K562 (cell line): ENCODE data around the gene RAMACL. TPM values are rescaled to one million over a fixed set of nuclear protein-coding genes. Genes with fewer than 3 reads are reported as not detected.

Experiments used
- ATAC-seq: fragments of 200-7000 bp; cut with Tn5 transposase; 3 replicates; pipeline ENCODE4 v1.9.1; 2020; ENCODE audit warnings: moderate library complexity
- BruUV-seq: library from RNA; stranded (reverse); fragments of 400-500 nt; replicated peaks from 2 replicates; lab custom pipeline; 2021; lab: Mats Ljungman, UMichigan
- CTCF ChIA-PET: fragments of 300-600 bp; formaldehyde crosslinking; extraction: SDS; loops from one replicate; lab custom pipeline; 2021; ENCODE audit warnings: low intra/inter-chr PET ratio; lab: Yijun Ruan, JAX
- POLR2A ChIA-PET: fragments of 300-600, 350-650 bp; sonication (Branson Sonifier 250); formaldehyde crosslinking; extraction: SDS; loops from one replicate; lab custom pipeline; 2021; ENCODE audit warnings: antibody characterized with exemption, inconsistent platforms; lab: Yijun Ruan, JAX
- DNase-seq, 4 experiments: peaks; one replicate each; pipeline versions ENCODE4 v3.0.0 to v3.0.0-alpha.2; 2011 to 2018; ENCODE audit warnings: low spot score in 3 of 4, mixed read lengths in 3 of 4; ENCODE audit errors: extremely low read depth in 1 of 4
- FAIRE-seq: peaks from 2 replicates; lab custom pipeline; 2011; peaks lifted over from hg19 to GRCh38; lab: Jason Lieb, UNC
- H2AFZ ChIP-seq: 2 replicates; pipeline ENCODE4 v1.6.0; 2011; ENCODE audit warnings: low read depth, low read length, control low read depth, inconsistent platforms
- H3K27ac ChIP-seq: fragments of 200-600 bp; 3 replicates; pipeline ENCODE4 v1.8.0; 2011; ENCODE audit warnings: low read depth, mild to moderate bottlenecking, control low read depth, inconsistent platforms, low read length, moderate library complexity, mixed read lengths; ENCODE audit errors: extremely low read depth
- H3K27me3 ChIP-seq, 2 experiments: fragments of 300-600 bp in 1 of 2; 2 replicates in 1 of 2; 3 replicates in 1 of 2; pipeline versions ENCODE4 v1.6.0 to v1.8.0; 2011; ENCODE audit warnings: inconsistent platforms in 2 of 2, low read length in 2 of 2, mild to moderate bottlenecking in 1 of 2, mixed read lengths in 1 of 2, moderate library complexity in 1 of 2; ENCODE audit not compliant: control insufficient read depth in 2 of 2, insufficient read depth in 2 of 2
- H3K36me3 ChIP-seq: fragments of 300-600 bp; 3 replicates; pipeline ENCODE4 v1.8.0; 2011; ENCODE audit warnings: mild to moderate bottlenecking, low read length, inconsistent platforms; ENCODE audit not compliant: control insufficient read depth, insufficient read depth
- H3K4me1 ChIP-seq, 2 experiments: fragments of 200-600 bp in 1 of 2; replicated peaks in 1 of 2; 2 replicates in 1 of 2; 3 replicates in 1 of 2; pipeline versions ENCODE4 v1.5.1 to v1.8.0; 2011; ENCODE audit warnings: inconsistent platforms in 2 of 2, low read length in 2 of 2, mild to moderate bottlenecking in 1 of 2, mixed read lengths in 1 of 2, moderate library complexity in 1 of 2; ENCODE audit not compliant: control insufficient read depth in 2 of 2, insufficient read depth in 2 of 2
- H3K4me2 ChIP-seq: 2 replicates; pipeline ENCODE4 v1.6.1; 2011; ENCODE audit warnings: low read length, control low read depth, inconsistent platforms, mixed read lengths; ENCODE audit not compliant: insufficient read depth
- H3K4me3 ChIP-seq: fragments of 200-600 bp; sonication (generic), shearing (Covaris generic); 2 replicates; pipeline ENCODE4 v1.5.1; 2016; ENCODE audit warnings: control low read depth, inconsistent platforms
- H3K79me2 ChIP-seq: fragments of 200-600 bp; 3 replicates; pipeline ENCODE4 v1.8.0; 2011; ENCODE audit warnings: low read length, inconsistent platforms; ENCODE audit not compliant: control insufficient read depth, insufficient read depth
- H3K9ac ChIP-seq, 2 experiments: 2 replicates each; pipeline versions ENCODE4 v1.6.0 to v1.6.1; 2011; ENCODE audit warnings: low read depth in 2 of 2, low read length in 2 of 2, control low read depth in 1 of 2, inconsistent platforms in 1 of 2, mild to moderate bottlenecking in 1 of 2, mixed read lengths in 1 of 2; ENCODE audit not compliant: insufficient read depth in 1 of 2
- H3K9me1 ChIP-seq: one replicate; pipeline ENCODE4 v1.6.0; 2011; ENCODE audit warnings: inconsistent platforms, mild to moderate bottlenecking, low read length, moderate library complexity; ENCODE audit not compliant: control insufficient read depth, insufficient read depth
- H3K9me3 ChIP-seq: replicated peaks from 2 replicates; pipeline ENCODE4 v1.5.1; 2011; ENCODE audit warnings: low read depth, low read length, inconsistent platforms; ENCODE audit not compliant: control insufficient read depth, insufficient read depth
- H4K20me1 ChIP-seq: replicated peaks from 2 replicates; pipeline ENCODE4 v1.6.1; 2011; ENCODE audit warnings: low read length, inconsistent platforms, mixed read lengths; ENCODE audit not compliant: control insufficient read depth, insufficient read depth
- COPS2 ChIP-seq: fragments of 450-650 bp; conservative IDR thresholded peaks from 2 replicates; pipeline ENCODE4 v1.6.1; 2016; ENCODE audit warnings: mild to moderate bottlenecking, moderate library complexity
- GATAD2B ChIP-seq: fragments of 450-650 bp; IDR thresholded peaks from 2 replicates; pipeline ENCODE4 v1.6.1; 2017; ENCODE audit warnings: mild to moderate bottlenecking, borderline replicate concordance
- REST ChIP-seq, 2 experiments: fragments of 450-650 bp; formaldehyde crosslinking in 1 of 2; IDR thresholded peaks; 2 replicates each; pipeline versions ENCODE4 v1.4.0 to v1.6.1; 2014 to 2020; ENCODE audit warnings: mild to moderate bottlenecking in 2 of 2, borderline replicate concordance in 1 of 2, low read depth in 1 of 2
- STAT5A ChIP-seq: IDR thresholded peaks from 2 replicates; pipeline ENCODE4 v1.6.1; 2012; ENCODE audit warnings: low read length, inconsistent platforms, borderline replicate concordance
- TAF7 ChIP-seq: fragments of 450-650 bp; IDR thresholded peaks from 2 replicates; pipeline ENCODE4 v1.6.1; 2016; ENCODE audit warnings: missing genetic modification characterization, missing compliant biosample characterization
- WGBS: fragments of 100-300 bp; shearing (Covaris generic); methylation state at CpG from one replicate; pipeline ENCODE4 v1.1.6; 2016; ENCODE audit warnings: low coverage, mixed read lengths; ENCODE audit not compliant: insufficient coverage; ENCODE audit errors: missing lambda C conversion rate; 5-methylcytosine and 5-hydroxymethylcytosine counted together
- in situ Hi-C: fragments of 300-500 bp; cut with MboI; formaldehyde crosslinking; loops from 4 replicates; pipeline ENCODE4 v1.15.0; 2018; ENCODE audit warnings: inconsistent platforms, mixed read lengths
- intact Hi-C: fragments of 100-400 bp; cut with micrococcal nuclease; formaldehyde crosslinking; loops from 2 replicates; pipeline ENCODE4 v1.14.2; 2022
- polyA plus RNA-seq, 8 experiments: library from polyadenylated mRNA; depleted of rRNA in 4 of 8; stranded (reverse) in 5 of 8; unstranded in 3 of 8; fragments of >200 nt; fragmentation: Nextera tagmentation in 2 of 8; fragmentation: Illumina TruSeq in 1 of 8; extraction: Ambion mirVana in 2 of 8; extraction: Trizol in 1 of 8; gene quantifications; 2 replicates each; pipeline versions ENCODE4 v1.2.1 to v1.2.3, GENCODE V29; 2011 to 2014; ENCODE audit warnings: inconsistent platforms in 1 of 8, missing spikeins in 1 of 8
- total RNA-seq, 7 experiments: library from RNA; depleted of rRNA in 6 of 7; stranded (reverse); fragments of >200 nt in 6 of 7; fragmentation: Illumina TruSeq in 2 of 7; extraction: Trizol in 2 of 7; gene quantifications; 2 replicates each; pipeline versions ENCODE4 v1.2.1 to v1.2.3, GENCODE V29; 2011 to 2021; ENCODE audit warnings: low replicate concordance in 1 of 7

RAMACL gene
- total and polyA plus RNA-seq, 9 of the 15 experiments (the other 6 are each of a cell fraction or from before 2014, with no cell fraction given): 0.11 to 1.7 (median 0.41) TPM; not detected in 1

GRCh38 chr6:166555086-166555485, 31.4 kb downstream of the RAMACL start:
- intact Hi-C loops: no loop called here
- no peak for TF ChIP-seq TAF7
- no peak for TF ChIP-seq STAT5A
- no peak for TF ChIP-seq REST (IDR thresholded peaks at IDR 0.05; ENCODE audit: borderline replicate concordance)
- TF ChIP-seq REST (CRISPR knock-in tag; IDR thresholded peaks at IDR 0.05; ENCODE audit: low read depth): no peak
- TF ChIP-seq GATAD2B: no peak
- no peak for TF ChIP-seq COPS2

More at GRCh38 chr6:166555086-166555485, 31.4 kb downstream of the RAMACL start:
- Histone ChIP-seq H3K4me1 (peaks cover 0 to 3% of the 10 kb centered on the region in 2 experiments; a peak in 1 of 5 replicates), H3K9ac (no peak overlapping the region), H2AFZ (no peak overlapping the region), H3K4me2 (no peak overlapping the region), H3K79me2 (no peaks in the 10 kb centered on the region), H3K27ac (no peak overlapping the region), H3K27me3 (peaks cover 37 to 67% of the 10 kb centered on the region in 2 experiments), H3K9me3 (no peaks in the 10 kb centered on the region), H3K36me3 (no peaks in the 10 kb centered on the region), H3K4me3 (no peak overlapping the region), H4K20me1 (no peaks in the 10 kb centered on the region), H3K9me1 (no peaks in the 10 kb centered on the region)
- no peak for FAIRE-seq
- CTCF ChIA-PET: no interaction called here
- no peak for ATAC-seq
- POLR2A ChIA-PET: interaction anchor here (0.6 to 1.4 kb wide), 2 partner anchors 12 to 13 kb away, joined by 3 read pairs; no protein-coding TSS in a partner anchor
- no TSS peak for BruUV-seq
- in situ Hi-C loops: no loop called here
- 3% methylated on average over 6 of the region's 6 CpGs for WGBS
- DNase-seq: no peak
